ENCODE results near the gene PDZD2.

DNA sequence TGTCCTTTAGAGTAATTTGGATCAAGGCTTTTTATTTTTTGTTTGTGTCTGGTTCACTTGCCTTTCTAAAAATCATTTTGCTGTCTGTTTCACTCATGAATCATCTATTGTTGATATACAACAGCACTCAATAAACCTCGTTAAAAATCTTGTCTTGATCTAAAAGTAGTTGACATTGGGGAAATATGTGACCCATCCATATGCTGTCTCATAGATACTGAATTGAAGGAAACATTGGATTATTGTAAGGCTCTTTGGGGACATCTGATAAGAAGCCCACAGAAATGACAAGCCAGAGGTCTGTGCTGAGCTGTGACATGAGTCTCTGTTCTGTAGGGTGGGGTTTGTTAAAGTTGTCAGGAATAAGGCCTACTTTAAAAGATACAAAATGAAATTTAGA lies 208.0 kb downstream of the PDZD2 start:
- TF ChIP-seq POLR2AphosphoS5 (IDR thresholded peaks at IDR 0.05; ENCODE audit: insufficient read depth in 1 of 2, low read depth in 1 of 2) (no peak), POLR2A (IDR thresholded peaks at IDR 0.05) (no peak)

All from vagina (tissue), 2 donors.